ENCODE measurements around the gene FBXL16.

FBXL16 gene

GRCh38 chr16:711548-712320 is 6.1 kb upstream of the FBXL16 start:
- peak; percentile 58 to 63 for DNase-seq (ENCODE audit: low read depth in 2 of 2, low spot score in 1 of 2)

DNA sequence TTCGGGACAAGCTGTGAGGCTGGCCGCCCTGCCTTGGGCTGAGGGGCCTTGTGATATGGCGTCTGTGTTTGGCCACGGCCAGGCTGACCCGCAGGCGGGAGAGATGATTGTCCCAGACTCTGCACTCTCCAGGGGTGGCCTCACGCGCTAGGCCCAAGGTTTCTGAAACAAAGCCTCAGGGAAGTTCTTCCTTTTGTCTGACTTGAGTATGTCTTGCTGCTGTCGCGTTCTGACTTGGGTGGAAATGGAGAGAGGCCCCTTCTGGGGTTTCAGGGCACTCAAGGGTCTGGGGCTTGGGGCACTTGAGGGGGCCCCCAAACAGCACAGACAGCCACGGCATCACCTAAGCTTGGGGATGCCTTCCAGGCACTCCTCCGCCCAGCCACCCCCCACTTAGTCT is 5.5 kb upstream of the FBXL16 start:
- no peak for DNase-seq (ENCODE audit: low read depth in 2 of 2, low spot score in 1 of 2)

GRCh38 chr16:710500-711075 is 5.0 kb upstream of the FBXL16 start:
- DNase-seq (ENCODE audit: low read depth in 2 of 2, low spot score in 1 of 2) = no peak

DNA sequence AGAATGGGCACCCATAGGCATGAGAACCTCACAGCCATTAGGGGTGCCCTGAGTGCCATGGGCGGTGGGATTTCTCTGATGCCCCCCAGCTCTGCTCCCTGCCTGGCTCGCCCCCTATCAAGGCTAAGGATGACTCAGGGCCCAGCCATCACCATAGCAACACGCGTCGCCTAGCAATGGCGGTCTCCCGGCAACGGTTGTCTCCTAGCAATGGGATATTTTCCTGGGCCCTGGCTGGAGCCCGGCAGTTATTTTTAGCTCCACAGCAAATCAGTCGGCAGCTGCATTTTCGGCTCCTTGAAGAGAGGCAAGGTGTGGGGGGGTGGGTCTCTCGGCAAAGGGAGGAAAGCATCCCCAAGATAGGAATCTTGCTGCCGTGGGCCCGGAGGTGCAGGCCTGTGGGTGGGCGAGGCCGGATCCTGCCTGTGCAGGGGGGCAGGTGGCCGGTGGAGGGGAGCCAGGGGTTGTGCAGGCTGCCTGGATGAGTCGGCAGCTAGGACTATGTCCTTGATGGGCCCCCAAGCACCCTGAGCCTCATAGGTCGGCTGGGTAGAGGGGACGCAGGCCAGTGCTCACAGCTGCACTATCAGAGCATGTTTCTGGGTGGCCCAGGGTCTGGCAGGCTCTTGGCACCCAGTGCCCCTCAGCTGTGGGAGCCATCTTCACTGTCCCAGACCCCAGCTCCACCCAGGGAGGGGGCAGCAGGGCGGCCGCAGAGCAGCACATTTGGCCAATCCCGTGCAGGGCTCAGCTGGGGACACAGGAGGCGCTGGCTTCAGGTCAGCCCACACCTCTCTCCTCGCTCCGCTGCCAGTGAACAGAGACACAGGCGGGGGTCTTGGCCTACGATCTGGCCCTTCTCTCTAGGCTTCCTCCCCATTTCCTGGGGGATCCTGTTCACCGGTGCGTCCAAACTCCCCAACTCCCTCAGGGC is 4.2 kb upstream of the FBXL16 start:
- no peak for DNase-seq (ENCODE audit: low read depth in 2 of 2, low spot score in 1 of 2)

- no peak for DNase-seq (ENCODE audit: low read depth in 2 of 2, low spot score in 1 of 2)
These were observed 3.4 kb upstream of the FBXL16 start for GRCh38 chr16:708959-709358.

- DNase-seq (ENCODE audit: low read depth in 2 of 2, low spot score in 1 of 2) = no peak
These were observed 2.4 kb upstream of the FBXL16 start for GRCh38 chr16:708019-708418.

DNA sequence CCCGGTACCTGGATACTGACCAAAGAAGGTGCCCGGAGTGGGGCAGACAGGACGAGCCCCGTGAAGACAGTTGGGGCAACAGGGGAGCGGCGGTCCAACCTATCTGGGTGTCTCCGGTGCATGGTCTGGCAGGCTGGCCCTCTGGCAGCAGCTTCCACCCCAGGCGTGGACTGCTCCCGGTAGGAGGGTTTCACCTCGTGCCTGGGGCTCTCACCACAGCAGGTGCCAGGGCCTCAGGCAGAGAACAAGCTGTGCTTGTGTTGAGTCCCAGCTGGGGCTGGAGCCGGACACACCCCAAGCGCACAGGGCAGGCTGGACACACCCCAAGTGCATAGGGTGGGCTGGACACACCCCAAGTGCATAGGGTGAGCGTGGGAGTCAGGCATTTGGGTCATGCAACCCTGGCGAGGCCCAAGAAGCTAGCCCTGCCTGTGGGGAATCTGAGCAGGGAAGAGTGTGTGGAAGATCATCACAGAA is 1.5 kb upstream of the FBXL16 start:
- DNase-seq (ENCODE audit: low read depth in 2 of 2, low spot score in 1 of 2) = no peak

DNA sequence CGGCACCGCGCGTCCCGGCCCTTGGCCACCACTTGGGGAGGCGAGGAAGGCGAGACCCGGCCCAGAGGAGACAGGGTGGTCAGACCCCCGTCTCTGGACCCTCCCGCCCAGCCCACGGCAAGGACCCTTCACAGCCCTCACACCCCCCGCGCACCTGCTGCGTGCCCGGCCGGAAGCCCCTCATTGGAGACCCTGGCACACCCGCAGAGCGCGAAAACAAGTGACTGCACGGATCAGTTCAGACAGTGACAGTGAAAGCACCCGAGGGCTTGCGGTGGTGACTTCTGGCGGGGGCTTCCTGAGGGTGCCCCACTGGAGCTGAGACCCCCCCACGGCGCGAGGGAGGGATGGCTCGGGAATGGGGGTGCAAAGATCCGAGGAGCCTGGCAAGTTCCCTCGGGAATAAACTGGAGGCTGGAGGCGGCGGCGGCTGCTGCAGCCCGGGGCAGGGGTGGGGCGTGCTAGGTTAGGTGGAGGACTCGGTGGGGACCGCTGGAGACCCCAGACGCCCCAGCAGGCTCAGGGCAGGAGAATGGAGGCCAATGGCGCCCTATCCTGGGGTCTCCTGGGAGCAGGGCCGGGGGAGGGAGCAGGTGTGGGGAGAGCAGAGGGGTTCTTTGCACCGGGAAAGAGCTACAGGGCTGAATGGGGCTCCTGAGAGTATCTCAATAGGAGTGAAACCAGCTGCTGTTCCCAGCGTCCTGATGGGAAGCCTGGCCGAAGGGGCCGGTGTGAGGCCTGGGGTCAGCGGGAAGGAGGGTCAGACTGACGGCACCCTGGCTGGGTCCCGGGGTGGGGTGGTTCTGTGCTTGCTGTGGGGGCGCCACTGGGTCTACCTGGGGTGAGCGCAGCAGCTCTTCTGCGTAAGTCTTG is 824 bp upstream of the FBXL16 start:
- DNase-seq (ENCODE audit: low read depth in 2 of 2, low spot score in 1 of 2) = no peak

- DNase-seq (ENCODE audit: low read depth in 2 of 2, low spot score in 1 of 2) = no peak
These were observed 835 bp downstream of the FBXL16 start for GRCh38 chr16:704552-705380.

DNA sequence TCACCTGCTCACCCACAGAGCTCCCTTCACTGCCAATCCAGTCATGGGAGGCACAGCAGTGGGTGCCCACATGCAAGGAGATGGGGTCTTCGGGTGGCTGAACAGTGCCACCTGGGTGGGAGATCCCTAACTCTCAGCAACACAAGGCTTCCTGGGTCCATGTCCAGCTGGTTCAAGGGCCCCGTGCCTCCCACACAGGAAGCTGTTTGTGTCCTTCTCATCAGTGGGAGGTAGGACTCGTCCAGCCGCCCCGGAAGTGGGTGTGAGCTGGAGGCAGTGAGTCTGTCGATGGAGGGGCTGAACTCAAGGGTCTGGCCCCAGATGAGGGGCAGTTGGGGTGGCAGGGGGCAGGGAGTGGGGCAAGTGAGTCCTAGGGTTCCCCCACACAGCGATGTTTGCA is 1.6 kb downstream of the FBXL16 start:
- no peak for DNase-seq (ENCODE audit: low read depth in 2 of 2, low spot score in 1 of 2)

GRCh38 chr16:703406-703805 is 2.2 kb downstream of the FBXL16 start:
- DNase-seq (ENCODE audit: low read depth in 2 of 2, low spot score in 1 of 2) = no peak

DNA sequence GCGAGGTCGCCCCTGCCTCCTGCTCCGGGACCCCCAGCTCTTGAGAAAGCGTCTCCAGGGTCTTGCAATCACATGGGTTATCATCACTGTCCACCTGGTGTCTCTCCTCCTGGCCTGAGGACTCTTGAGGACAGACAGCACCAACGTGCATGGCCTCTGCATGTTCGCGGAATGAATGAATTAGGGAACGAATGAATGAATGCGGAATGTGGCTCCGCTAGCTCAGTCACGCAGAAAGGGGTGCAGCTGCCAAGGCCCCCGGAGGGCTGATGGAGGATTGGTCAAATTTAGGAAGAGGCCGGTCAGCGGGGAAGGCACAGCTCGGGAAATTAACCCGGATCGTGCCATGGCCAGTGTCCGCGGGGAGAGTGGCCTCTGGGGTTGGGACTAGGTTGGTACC is 3.3 kb downstream of the FBXL16 start:
- DNase-seq (ENCODE audit: low read depth in 2 of 2, low spot score in 1 of 2) = no peak

DNA sequence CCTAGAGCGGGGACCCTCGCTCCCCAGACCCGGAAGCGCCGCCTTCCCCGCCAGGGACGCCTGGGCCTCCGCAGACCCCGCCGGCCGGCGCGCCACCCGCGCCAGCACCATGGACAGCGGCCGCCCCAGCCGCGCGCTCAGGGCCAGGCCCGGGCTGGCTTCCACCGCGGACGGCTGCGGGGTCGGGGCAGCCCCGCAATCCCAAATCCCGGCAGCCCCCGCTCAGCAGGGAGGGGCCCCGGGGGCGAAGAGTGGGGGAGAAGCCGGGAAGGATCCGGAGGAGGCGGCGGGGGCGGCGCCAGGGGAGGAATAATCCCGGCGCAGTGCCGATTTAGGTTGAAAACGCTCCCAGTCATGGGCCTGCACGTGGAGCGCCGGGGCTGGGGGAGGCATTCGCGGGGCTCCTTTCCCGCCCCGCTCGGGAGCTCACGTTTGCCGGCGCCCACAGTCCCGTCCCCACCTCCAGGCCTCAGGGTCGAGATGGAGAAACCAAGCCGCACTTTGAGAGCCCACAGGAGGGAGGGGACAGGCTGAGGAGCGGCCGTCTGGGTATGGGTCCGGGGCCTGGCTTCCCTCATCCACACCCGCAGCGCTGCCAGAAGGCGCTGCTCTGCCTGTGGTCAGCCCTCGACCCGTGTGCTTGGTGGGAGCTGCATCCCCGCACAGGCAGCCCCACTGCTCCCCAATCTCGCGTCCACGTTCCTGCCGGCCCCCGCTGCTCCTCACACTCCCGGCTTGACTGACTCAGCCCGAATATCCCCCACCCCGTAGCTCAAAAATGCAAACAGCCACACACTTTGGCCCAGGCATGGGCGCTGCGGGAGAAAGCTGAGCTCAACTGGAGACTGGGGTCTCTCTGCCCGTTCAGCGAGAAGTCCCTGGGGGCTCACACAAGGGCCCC is 4.7 kb downstream of the FBXL16 start:
- no peak for DNase-seq (ENCODE audit: low read depth in 2 of 2, low spot score in 1 of 2)

- no peak for DNase-seq (ENCODE audit: low read depth in 2 of 2, low spot score in 1 of 2)
These were observed 6.5 kb downstream of the FBXL16 start for GRCh38 chr16:698911-699671.

DNA sequence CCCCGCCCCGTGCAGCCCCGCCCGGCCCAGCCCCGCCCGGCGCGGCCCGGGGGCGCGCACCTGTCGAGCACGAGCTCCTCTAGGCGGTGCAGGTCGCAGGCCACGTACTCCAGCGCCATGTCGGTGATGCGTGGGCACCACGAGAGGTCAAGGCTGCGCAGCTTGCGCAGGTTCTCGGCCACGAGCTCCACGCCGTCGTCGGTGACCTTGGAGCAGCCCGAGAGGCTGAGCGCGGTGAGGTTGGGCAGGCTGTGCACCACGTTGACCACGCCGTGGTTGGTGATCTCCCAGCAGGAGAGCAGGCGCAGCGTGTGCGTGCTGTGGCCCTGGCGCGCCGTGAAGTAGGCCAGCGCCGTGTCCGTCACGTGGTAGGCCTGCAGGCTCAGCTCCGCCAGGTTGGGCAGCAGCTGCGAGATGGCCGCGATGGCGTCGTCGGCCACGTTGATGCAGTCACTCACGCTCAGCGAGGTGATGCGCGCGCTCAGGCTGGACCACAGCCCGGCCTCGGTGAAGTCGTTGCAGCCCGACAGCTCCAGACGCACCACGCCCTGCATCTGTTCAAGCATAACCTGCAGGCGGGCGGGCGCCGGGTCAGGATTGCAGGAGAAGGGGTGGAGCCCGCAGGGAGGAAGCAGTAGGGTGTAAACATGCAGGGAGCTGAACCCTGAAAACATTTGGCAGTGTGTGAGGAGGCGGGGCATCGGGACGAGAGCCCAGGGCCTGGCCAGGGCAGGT is 10.1 kb downstream of the FBXL16 start:
- DNase-seq (ENCODE audit: low read depth in 2 of 2, low spot score in 1 of 2) = no peak

DNA sequence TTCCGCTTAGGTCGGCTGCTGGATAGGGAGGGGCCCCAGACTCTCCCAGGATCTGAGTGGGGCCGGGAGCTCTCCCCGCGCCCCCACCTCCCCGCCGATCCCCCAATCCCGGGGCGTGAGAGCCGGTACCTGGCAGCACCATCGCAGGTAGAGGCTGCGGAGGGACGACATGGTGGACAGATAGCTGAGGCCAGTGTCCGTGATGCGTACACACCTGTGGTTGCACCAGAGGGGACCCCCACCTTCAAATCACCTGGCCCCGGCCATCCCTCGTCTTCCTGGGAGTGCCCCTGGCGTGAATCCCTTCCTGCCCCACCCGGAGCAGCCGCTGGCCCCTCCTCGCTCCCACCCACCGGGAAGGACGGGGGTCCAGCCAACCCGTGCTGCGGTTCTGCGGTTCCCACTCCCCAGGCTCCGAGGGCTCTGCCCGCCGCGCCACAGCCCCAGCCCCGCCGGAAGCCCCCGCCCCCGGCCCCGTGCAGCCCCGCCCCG is 10.7 kb downstream of the FBXL16 start:
- no peak for DNase-seq (ENCODE audit: low read depth in 2 of 2, low spot score in 1 of 2)

DNA sequence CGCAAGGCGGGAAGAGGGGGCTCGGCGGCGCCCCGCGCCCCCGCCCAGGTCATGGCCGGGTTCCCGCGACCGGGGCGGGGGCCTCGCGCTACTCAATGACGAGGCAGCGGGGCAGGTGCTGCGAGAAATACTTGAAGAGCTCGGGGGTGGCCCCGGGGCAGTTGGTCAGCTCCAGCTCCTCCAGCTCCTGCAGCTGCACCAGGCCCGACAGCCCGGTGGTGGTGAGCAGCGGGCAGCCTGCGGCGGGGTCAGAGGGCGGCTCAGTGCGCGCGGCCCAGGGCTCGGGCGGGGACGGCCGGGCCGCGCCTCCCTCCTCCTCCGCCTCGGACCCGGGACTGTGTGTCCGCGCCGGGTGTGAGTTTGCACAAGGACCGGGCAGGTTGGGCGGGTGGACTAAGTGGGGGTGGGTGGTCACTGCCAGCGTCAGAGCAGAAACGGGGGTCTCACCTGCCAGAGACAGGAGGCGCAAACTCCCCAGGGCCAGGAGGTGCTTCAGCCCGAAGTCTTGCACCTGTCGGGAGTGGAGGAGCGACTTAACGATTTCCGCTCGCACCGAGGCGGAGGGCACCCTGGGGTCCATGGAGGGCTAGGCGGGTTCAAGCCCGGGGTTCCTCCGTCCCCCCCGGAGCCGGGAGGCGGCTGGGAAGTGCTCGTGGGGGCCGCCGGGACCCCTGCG is 11.3 kb downstream of the FBXL16 start:
- DNase-seq (ENCODE audit: low read depth in 2 of 2, low spot score in 1 of 2) = no peak

All from stimulated activated CD8-positive, alpha-beta memory T cell treated with anti-CD3 and anti-CD28 coated beads, Interleukin-4, amount 100 ng/mL, for 1 hour (primary cell).